Left ventricle myocardium inferior (tissue), 1 donor: Measurements from ENCODE around the gene MRPL2. TPM values are rescaled to one million over a fixed set of nuclear protein-coding genes. Genes with fewer than 3 reads are reported as not detected.

Experiments
- DNase-seq: peaks from one replicate; pipeline ENCODE4 v3.0.0-alpha.2; 2020
- H3K27ac ChIP-seq: fragments of 200-600 bp; replicated peaks from 2 replicates; pipeline ENCODE4 v1.8.0; 2021
- H3K27me3 ChIP-seq: fragments of 200-600 bp; 2 replicates; pipeline ENCODE4 v1.8.0; 2021; ENCODE audit warnings: low read depth
- H3K36me3 ChIP-seq: fragments of 200-600 bp; 2 replicates; pipeline ENCODE4 v1.8.0; 2021
- H3K4me1 ChIP-seq: fragments of 200-600 bp; 2 replicates; pipeline ENCODE4 v1.8.0; 2021
- H3K4me3 ChIP-seq: fragments of 200-600 bp; 2 replicates; pipeline ENCODE4 v1.8.0; 2021; ENCODE audit warnings: mild to moderate bottlenecking, moderate library complexity
- H3K9me3 ChIP-seq: fragments of 200-600 bp; replicated peaks from 2 replicates; pipeline ENCODE4 v1.8.0; 2021
- CTCF ChIP-seq: fragments of 200-600 bp; IDR thresholded peaks from 2 replicates; pipeline ENCODE4 v1.8.0; 2021; ENCODE audit warnings: antibody characterized with exemption, mild to moderate bottlenecking, borderline replicate concordance
- intact Hi-C: fragments of 100-400 bp; cut with micrococcal nuclease; formaldehyde crosslinking; loops from one replicate; pipeline ENCODE4 v1.11.0; 2022
- total RNA-seq: library from RNA; stranded (reverse); fragmentation: NEBNext Ultra II Directional; extraction: Animal tissue kit (Norgen Biotek cat#: 25700); gene quantifications from one replicate; pipeline ENCODE4 v1.2.1, GENCODE V29; 2021
- donor health status: DM: no; HTN: yes; CAD: no; lungs with severe emphysema.

The MRPL2 gene
- total RNA-seq, 1 donor from 2014 or later = 94.9 TPM

DNA sequence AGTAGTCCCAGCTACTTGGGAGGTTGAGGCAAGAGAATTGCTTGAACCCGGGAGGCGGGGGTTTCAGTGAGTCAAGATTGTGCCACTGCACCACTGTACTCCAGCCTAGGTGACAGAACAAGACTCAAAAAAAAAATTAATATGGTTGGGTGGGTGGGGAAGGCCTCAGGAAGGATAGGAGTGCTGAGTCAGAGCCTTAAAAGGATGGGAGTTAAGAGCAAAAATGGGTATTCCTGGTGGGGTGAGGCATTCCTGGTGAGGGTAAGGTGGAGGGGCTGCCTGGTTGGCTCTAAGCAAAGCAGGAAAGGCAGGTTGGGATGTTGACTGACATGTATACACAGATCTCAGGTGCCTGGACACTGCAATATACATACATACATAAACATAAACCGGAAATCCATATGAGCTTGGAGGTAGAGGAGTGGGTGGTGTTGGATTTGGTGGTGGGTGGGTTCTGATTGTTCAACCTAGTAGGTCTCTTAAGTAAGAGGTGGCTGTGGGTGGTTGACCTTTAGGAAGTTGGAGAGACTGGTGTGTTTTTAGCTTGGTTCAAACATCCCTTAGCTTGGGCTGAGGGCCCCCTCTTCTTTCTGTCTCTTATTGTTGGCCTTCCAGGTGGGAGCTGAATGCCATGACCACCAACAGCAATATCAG, 39.1 kb downstream of the MRPL2 start:
- no peak for DNase-seq
- Histone ChIP-seq H3K36me3 (peaks cover 49% of the 10 kb centered on the region), H3K9me3 (no peaks in the 10 kb centered on the region), H3K4me3 (no peak overlapping the region), H3K27ac (peak overlapping the region; percentile 88), H3K4me1 (peaks cover 74% of the 10 kb centered on the region), H3K27me3 (no peaks in the 10 kb centered on the region)
- intact Hi-C loops = no loop called here
- no peak for TF ChIP-seq CTCF

DNA sequence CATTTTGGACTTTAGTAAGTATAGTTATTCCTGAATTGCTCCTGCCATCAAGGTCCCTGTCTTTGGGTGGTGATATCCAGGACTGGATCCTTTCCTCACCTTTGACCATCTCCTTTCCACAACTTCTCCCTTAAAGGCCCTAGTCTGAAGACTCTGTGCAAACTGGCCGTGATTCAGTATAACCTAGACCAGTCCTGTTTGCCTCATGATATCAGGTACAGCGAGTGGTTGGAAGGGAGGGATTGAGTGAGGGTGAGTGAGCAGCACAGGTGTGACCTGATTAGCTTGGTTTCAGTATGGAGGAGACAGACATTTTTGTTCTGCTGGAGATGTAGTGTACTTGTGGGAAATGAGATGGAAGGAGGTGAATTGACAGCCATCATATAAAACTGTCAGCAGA, 40.1 kb downstream of the MRPL2 start:
- Histone ChIP-seq H3K27ac (no peak overlapping the region), H3K27me3 (no peaks in the 10 kb centered on the region), H3K9me3 (no peaks in the 10 kb centered on the region), H3K36me3 (peaks cover 38% of the 10 kb centered on the region), H3K4me1 (peaks cover 80% of the 10 kb centered on the region), H3K4me3 (no peak overlapping the region)
- intact Hi-C loops = no loop called here
- DNase-seq = no peak
- TF ChIP-seq CTCF = no peak

GRCh38 chr6:43016943-43017334, 42.3 kb downstream of the MRPL2 start:
- peak; percentile 40 for DNase-seq
- Histone ChIP-seq H3K36me3 (peaks cover 42% of the 10 kb centered on the region), H3K4me3 (peak overlapping the region; percentile 83), H3K27ac (peak overlapping the region; percentile 89), H3K9me3 (no peaks in the 10 kb centered on the region), H3K27me3 (no peaks in the 10 kb centered on the region), H3K4me1 (peaks cover 75% of the 10 kb centered on the region)
- TF ChIP-seq CTCF = no peak
- intact Hi-C loops = no loop called here

DNA sequence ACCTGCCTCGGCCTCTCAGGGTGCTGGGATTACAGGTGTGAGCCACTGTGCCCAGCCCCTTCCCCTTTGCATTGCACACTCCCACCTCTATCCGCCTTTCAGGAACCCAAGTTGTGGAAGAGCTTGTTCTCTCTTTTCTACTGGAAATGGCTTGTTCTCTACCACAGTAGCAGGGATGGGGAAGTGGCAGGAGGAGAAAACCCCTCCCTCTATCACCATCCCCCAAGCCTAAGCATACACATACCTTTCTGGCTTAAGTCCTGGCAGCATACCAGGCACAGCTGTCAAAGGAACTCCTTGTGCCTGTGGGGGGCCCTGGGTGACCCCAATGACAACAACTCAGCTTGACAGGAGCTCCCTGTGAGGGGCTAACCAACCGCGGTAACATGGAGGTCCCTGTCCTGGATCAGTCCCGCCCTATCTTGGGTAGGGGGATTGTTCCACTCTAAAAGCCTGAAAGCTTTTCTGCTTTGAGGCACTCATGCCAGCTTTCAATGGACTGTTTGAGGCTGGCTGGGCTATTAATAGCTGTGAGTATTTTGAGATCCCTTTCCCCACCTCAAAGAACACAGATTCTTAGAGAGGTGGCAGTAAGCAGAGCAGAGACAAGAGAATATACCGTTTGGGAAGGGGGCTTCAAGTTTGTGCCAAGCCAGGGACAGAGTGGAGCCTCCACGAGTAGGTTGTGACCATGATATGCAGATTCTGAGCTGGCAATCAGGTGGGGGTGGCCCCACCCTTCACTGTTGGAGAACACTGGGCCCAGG, 42.9 kb downstream of the MRPL2 start:
- Histone ChIP-seq H3K4me3 (peak overlapping the region; percentile 83), H3K36me3 (peaks cover 48% of the 10 kb centered on the region), H3K27me3 (no peaks in the 10 kb centered on the region), H3K4me1 (peaks cover 70% of the 10 kb centered on the region), H3K9me3 (no peaks in the 10 kb centered on the region), H3K27ac (peak overlapping the region; percentile 89)
- intact Hi-C loops = no loop called here
- no peak for TF ChIP-seq CTCF
- DNase-seq = no peak

GRCh38 chr6:43014434-43014909, 44.8 kb downstream of the MRPL2 start:
- Histone ChIP-seq H3K27ac (peak overlapping the region; percentile 89), H3K9me3 (no peaks in the 10 kb centered on the region), H3K4me1 (peaks cover 61% of the 10 kb centered on the region), H3K27me3 (no peaks in the 10 kb centered on the region), H3K4me3 (peak overlapping the region; percentile 83), H3K36me3 (peaks cover 51% of the 10 kb centered on the region)
- TF ChIP-seq CTCF = no peak
- DNase-seq = no peak
- intact Hi-C loops = no loop called here
